Loucy (cell line): ENCODE results near the gene SLC18A3.

Source experiments
- H2AFZ ChIP-seq: fragments of 200-600 bp; sonication (generic); 2 replicates; pipeline ENCODE4 v1.6.0; 2016; ENCODE audit warnings: antibody characterized with exemption, mild to moderate bottlenecking, low read length, moderate library complexity
- H3F3A ChIP-seq: fragments of 200-600 bp; 2 replicates; pipeline ENCODE4 v1.6.0; 2016; ENCODE audit warnings: antibody characterized with exemption, low read depth, mild to moderate bottlenecking
- H3K27me3 ChIP-seq: fragments of 200-600 bp; sonication (generic); 2 replicates; pipeline ENCODE4 v1.6.1; 2014; ENCODE audit warnings: low read length, mild to moderate bottlenecking; ENCODE audit not compliant: insufficient read depth, poor library complexity, severe bottlenecking
- H3K36me3 ChIP-seq: fragments of 200-600 bp; sonication (generic); 2 replicates; pipeline ENCODE4 v1.6.1; 2016; ENCODE audit warnings: low read length; ENCODE audit not compliant: insufficient read depth
- H3K4me1 ChIP-seq: fragments of 200-600 bp; sonication (generic); 2 replicates; pipeline ENCODE4 v1.5.1; 2014; ENCODE audit warnings: low read length, mild to moderate bottlenecking; ENCODE audit not compliant: insufficient read depth, poor library complexity, severe bottlenecking
- H3K4me2 ChIP-seq: fragments of 200-600 bp; sonication (generic); 2 replicates; pipeline ENCODE4 v1.6.0; 2014; ENCODE audit warnings: antibody characterized with exemption, low read length, low read depth, mild to moderate bottlenecking; ENCODE audit not compliant: poor library complexity, severe bottlenecking
- H3K4me3 ChIP-seq: fragments of 200-600 bp; sonication (generic); 2 replicates; pipeline ENCODE4 v1.5.1; 2014; ENCODE audit warnings: low read length, mild to moderate bottlenecking, mixed read lengths; ENCODE audit not compliant: poor library complexity, severe bottlenecking
- H3K79me2 ChIP-seq: fragments of 200-600 bp; sonication (generic); 2 replicates; pipeline ENCODE4 v1.6.1; 2014; ENCODE audit warnings: low read length; ENCODE audit not compliant: insufficient read depth
- H3K9ac ChIP-seq: fragments of 200-600 bp; sonication (generic); 2 replicates; pipeline ENCODE4 v1.6.0; 2014; ENCODE audit warnings: mild to moderate bottlenecking, low read depth, low read length, moderate library complexity; ENCODE audit not compliant: poor library complexity, severe bottlenecking
- H3K9me2 ChIP-seq: fragments of 200-600 bp; sonication (generic); replicated peaks from 2 replicates; pipeline ENCODE4 v1.6.1; 2016; ENCODE audit warnings: low read depth, low read length, mixed read lengths
- H3K9me3 ChIP-seq: fragments of 200-600 bp; sonication (generic); 2 replicates; pipeline ENCODE4 v1.6.1; 2014; ENCODE audit warnings: mild to moderate bottlenecking, antibody characterized with exemption, low read length, low read depth; ENCODE audit not compliant: insufficient read depth
- H4K20me1 ChIP-seq: fragments of 200-600 bp; sonication (generic); 2 replicates; pipeline ENCODE4 v1.6.0; 2014; ENCODE audit warnings: antibody characterized with exemption, low read length, mild to moderate bottlenecking; ENCODE audit not compliant: insufficient read depth, poor library complexity, severe bottlenecking
- EZH2phosphoT487 ChIP-seq: fragments of 200-600 bp; IDR thresholded peaks from 2 replicates; pipeline ENCODE4 v1.6.1; 2018; ENCODE audit warnings: antibody characterized with exemption, mild to moderate bottlenecking, moderate library complexity, borderline replicate concordance
- TF ChIP-seq, protein P1 (sequence below): fragments of 200-600 bp; sonication (generic); conservative IDR thresholded peaks from 2 replicates; pipeline ENCODE4 v1.5.1; 2014; ENCODE audit warnings: mild to moderate bottlenecking, antibody characterized with exemption, low read length

SLC18A3 gene

DNA sequence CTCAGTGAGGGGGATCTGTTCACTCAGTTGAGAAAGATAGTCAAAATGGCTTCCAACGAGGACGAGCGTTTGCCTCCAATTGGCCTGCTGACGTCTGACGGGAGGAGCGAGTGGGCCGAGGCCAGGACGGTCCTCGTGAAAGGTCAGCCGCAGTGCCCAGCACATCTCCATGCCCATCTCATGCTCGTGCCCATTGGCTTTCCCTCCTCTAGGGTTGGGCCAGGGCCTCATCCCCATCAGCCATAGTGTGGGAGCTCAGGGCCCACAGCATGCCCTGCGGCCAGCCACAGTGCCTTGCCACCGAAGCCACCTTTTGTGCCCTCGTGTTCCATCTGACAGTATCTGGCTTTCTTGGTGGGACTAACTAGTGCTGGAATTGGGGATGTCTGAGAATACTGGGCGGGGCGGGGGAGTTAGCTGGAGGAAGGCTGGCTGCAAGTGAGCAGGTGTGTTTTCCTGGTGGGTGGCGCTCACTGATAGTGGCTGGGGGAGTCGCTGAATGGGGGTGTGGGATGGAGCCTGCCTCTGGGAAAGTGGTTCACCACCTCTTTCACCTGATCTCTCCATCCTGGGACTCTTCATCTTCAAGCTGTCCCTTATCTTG, 17.6 kb downstream of the SLC18A3 start:
- no peak overlapping the region for H3K4me3 ChIP-seq
- no peak overlapping the region for H3K9ac ChIP-seq
- H3K4me1 ChIP-seq = no peaks in the 10 kb centered on the region
- no peak overlapping the region for H2AFZ ChIP-seq
- no peaks in the 10 kb centered on the region for H3K9me2 ChIP-seq
- H3K9me3 ChIP-seq = no peaks in the 10 kb centered on the region
- no peak for TF ChIP-seq EZH2phosphoT487
- TF ChIP-seq, protein P1, sequence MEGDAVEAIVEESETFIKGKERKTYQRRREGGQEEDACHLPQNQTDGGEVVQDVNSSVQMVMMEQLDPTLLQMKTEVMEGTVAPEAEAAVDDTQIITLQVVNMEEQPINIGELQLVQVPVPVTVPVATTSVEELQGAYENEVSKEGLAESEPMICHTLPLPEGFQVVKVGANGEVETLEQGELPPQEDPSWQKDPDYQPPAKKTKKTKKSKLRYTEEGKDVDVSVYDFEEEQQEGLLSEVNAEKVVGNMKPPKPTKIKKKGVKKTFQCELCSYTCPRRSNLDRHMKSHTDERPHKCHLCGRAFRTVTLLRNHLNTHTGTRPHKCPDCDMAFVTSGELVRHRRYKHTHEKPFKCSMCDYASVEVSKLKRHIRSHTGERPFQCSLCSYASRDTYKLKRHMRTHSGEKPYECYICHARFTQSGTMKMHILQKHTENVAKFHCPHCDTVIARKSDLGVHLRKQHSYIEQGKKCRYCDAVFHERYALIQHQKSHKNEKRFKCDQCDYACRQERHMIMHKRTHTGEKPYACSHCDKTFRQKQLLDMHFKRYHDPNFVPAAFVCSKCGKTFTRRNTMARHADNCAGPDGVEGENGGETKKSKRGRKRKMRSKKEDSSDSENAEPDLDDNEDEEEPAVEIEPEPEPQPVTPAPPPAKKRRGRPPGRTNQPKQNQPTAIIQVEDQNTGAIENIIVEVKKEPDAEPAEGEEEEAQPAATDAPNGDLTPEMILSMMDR = no peak
- no peaks in the 10 kb centered on the region for H3K27me3 ChIP-seq
- H3K79me2 ChIP-seq = no peaks in the 10 kb centered on the region
- no peaks in the 10 kb centered on the region for H4K20me1 ChIP-seq
- H3K4me2 ChIP-seq = no peak overlapping the region
- H3F3A ChIP-seq = no peaks in the 10 kb centered on the region
- H3K36me3 ChIP-seq = no peaks in the 10 kb centered on the region

DNA sequence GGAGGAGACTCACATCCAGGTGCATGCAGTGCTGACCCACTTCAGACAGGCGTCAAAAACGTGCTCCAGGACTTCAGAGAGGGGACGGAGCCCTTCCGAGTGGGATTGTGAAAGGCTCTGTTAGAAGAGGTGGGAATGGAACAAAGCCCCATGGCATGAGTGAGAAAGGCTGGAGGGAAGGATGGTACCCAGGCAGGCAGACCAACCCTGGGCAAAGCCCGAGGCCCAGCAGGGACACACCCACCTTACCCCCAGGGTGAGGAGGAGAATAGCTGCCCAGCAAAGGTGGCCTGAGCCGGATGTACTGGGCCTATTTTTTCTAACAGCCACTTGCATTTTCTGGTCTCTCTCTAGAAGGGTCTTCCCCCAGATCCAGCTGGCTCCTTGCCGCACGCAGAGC, 18.5 kb downstream of the SLC18A3 start:
- H3F3A ChIP-seq = no peaks in the 10 kb centered on the region
- H3K4me2 ChIP-seq = no peak overlapping the region
- no peaks in the 10 kb centered on the region for H3K36me3 ChIP-seq
- H3K27me3 ChIP-seq = no peaks in the 10 kb centered on the region
- no peaks in the 10 kb centered on the region for H3K79me2 ChIP-seq
- no peaks in the 10 kb centered on the region for H4K20me1 ChIP-seq
- H3K4me1 ChIP-seq = no peaks in the 10 kb centered on the region
- no peaks in the 10 kb centered on the region for H3K9me3 ChIP-seq
- H3K4me3 ChIP-seq = no peak overlapping the region
- H3K9me2 ChIP-seq = no peaks in the 10 kb centered on the region
- H2AFZ ChIP-seq = no peak overlapping the region
- TF ChIP-seq, protein P1 = no peak
- no peak for TF ChIP-seq EZH2phosphoT487
- H3K9ac ChIP-seq = no peak overlapping the region

DNA sequence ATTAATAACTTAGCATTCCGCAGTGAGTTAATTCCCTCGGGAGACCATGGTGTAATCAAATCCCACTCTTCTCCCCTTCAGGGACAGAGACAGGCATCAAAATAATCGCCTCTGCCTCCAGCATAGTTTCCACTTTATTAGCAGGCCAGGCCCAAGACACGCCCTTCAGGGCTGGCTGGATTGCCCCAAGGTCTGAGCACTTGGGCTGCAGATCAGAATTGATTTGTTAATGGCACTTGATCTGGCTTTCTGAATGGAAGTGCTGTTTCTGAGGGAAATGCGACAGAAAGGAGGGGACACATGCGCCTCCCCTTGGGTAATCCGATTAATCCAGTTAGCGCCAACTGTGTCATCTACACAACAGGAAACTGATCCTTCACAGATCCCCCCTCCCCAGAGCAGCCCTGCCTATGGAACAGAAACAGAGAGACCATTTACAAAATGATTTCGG, 19.3 kb downstream of the SLC18A3 start:
- H3K27me3 ChIP-seq = no peaks in the 10 kb centered on the region
- H3K4me3 ChIP-seq = no peak overlapping the region
- TF ChIP-seq, protein P1 = no peak
- TF ChIP-seq EZH2phosphoT487 = no peak

More for the DNA sequence above, 19.3 kb downstream of the SLC18A3 start:
- no peak overlapping the region for H2AFZ ChIP-seq
- no peaks in the 10 kb centered on the region for H3K79me2 ChIP-seq
- no peaks in the 10 kb centered on the region for H3K9me3 ChIP-seq
- H3K4me2 ChIP-seq = no peak overlapping the region
- no peak overlapping the region for H3K9ac ChIP-seq
- no peaks in the 10 kb centered on the region for H3K36me3 ChIP-seq
- H3F3A ChIP-seq = no peaks in the 10 kb centered on the region
- H3K9me2 ChIP-seq = no peaks in the 10 kb centered on the region
- H4K20me1 ChIP-seq = no peaks in the 10 kb centered on the region
- no peaks in the 10 kb centered on the region for H3K4me1 ChIP-seq
